Umbilical cord (tissue), 2 donors: ENCODE data around the gene SERTAD2. TPM values are rescaled to one million over a fixed set of nuclear protein-coding genes. Genes with fewer than 3 reads are reported as not detected.
A peak's percentile ranks its signal among the peaks of the same experiment; 100 is the strongest.

Experiments used
- DNase-seq: peaks from one replicate; pipeline ENCODE4 v3.0.0-alpha.2; 2015; ENCODE audit warnings: low spot score
- total RNA-seq: library from RNA; depleted of rRNA; stranded (reverse); fragments of >200 nt; gene quantifications from one replicate; pipeline ENCODE4 v1.2.3, GENCODE V29; 2014; ENCODE audit warnings: low replicate concordance; ENCODE audit not compliant: insufficient read depth

Gene SERTAD2
- total RNA-seq, 1 donor from 2014 or later = 6.3 TPM

- DNase-seq = peak; percentile 50
Measured at GRCh38 chr2:64609227-64609941, 44.3 kb downstream of the SERTAD2 start.

- no peak for DNase-seq
Measured at GRCh38 chr2:64608867-64609226, 44.9 kb downstream of the SERTAD2 start.

GRCh38 chr2:64607381-64608304, 46.1 kb downstream of the SERTAD2 start:
- DNase-seq = peak; percentile 71

- DNase-seq = peak; percentile 91
Measured at GRCh38 chr2:64606479-64607363, 47.0 kb downstream of the SERTAD2 start.

- DNase-seq = no peak
Measured at GRCh38 chr2:64605991-64606478, 47.7 kb downstream of the SERTAD2 start.

GRCh38 chr2:64605026-64605471, 48.7 kb downstream of the SERTAD2 start:
- peak; percentile 97 for DNase-seq

GRCh38 chr2:64604155-64604554, 49.6 kb downstream of the SERTAD2 start:
- no peak for DNase-seq

- DNase-seq = no peak
Measured at GRCh38 chr2:64602436-64602835, 51.3 kb downstream of the SERTAD2 start.

- DNase-seq = no peak
Measured at GRCh38 chr2:64601785-64602391, 51.8 kb downstream of the SERTAD2 start.

GRCh38 chr2:64601034-64601754, 52.5 kb downstream of the SERTAD2 start:
- peak; percentile 79 for DNase-seq

- no peak for DNase-seq
Measured at GRCh38 chr2:64599469-64599868, 54.2 kb downstream of the SERTAD2 start.

GRCh38 chr2:64598226-64598625, 55.5 kb downstream of the SERTAD2 start:
- DNase-seq = no peak

GRCh38 chr2:64595397-64596176, 58.1 kb downstream of the SERTAD2 start:
- peak; percentile 56 for DNase-seq

GRCh38 chr2:64594226-64594989, 59.3 kb downstream of the SERTAD2 start:
- DNase-seq = no peak

GRCh38 chr2:64593035-64593655, 60.6 kb downstream of the SERTAD2 start:
- DNase-seq = no peak

- DNase-seq = no peak
Measured at GRCh38 chr2:64591188-64591587, 62.5 kb downstream of the SERTAD2 start.

- no peak for DNase-seq
Measured at GRCh38 chr2:64587561-64587960, 66.2 kb downstream of the SERTAD2 start.

GRCh38 chr2:64586883-64587481, 66.7 kb downstream of the SERTAD2 start:
- peak; percentile 76 for DNase-seq
